Erythroblast (primary cell): Measurements from ENCODE around the gene PRDM2.

Experiments used
- GATA1 ChIP-seq: IDR thresholded peaks from 2 replicates; pipeline ENCODE4 v1.6.1; 2011; ENCODE audit warnings: low read depth, mild to moderate bottlenecking, control low read depth, low read length, moderate library complexity
- POLR2A ChIP-seq: IDR thresholded peaks from 2 replicates; pipeline ENCODE4 v1.6.1; 2011; ENCODE audit warnings: mild to moderate bottlenecking, low read length

GRCh38 chr1:13699510-13699909 lies 478 bp upstream of the PRDM2 start:
- no peak for TF ChIP-seq POLR2A
- TF ChIP-seq GATA1 = no peak
